ENCODE measurements around the gene COLEC12. TPM values are rescaled to one million over a fixed set of nuclear protein-coding genes. Genes with fewer than 3 reads are reported as not detected.
"Not testable (repeated sequence)": the region's sequence is repeated elsewhere in the genome, so short reads cannot be mapped to it uniquely, and the experiment has no call there.

COLEC12 gene
- total RNA-seq, 2 donors from 2014 or later, result 1.9 to 4.7 TPM

- no peak overlapping the region for H3K9ac ChIP-seq (ENCODE audit: low read depth in 2 of 2, low read length in 2 of 2)
- H3K27me3 ChIP-seq, result no peaks in the 10 kb centered on the region
- intact Hi-C loops (cut with DNase I), result no loop called here
- no peak for TF ChIP-seq CTCF (IDR thresholded peaks at IDR 0.05)
- no peak overlapping the region for H3K27ac ChIP-seq
- no peak for DNase-seq
- H3K36me3 ChIP-seq, result no peaks in the 10 kb centered on the region
- no peaks in the 10 kb centered on the region for H3K4me1 ChIP-seq
- no peak overlapping the region for H3K4me3 ChIP-seq
- H3K9me3 ChIP-seq, result no peaks in the 10 kb centered on the region
Measured at GRCh38 chr18:297936-298335, 202.6 kb downstream of the COLEC12 start.

DNA sequence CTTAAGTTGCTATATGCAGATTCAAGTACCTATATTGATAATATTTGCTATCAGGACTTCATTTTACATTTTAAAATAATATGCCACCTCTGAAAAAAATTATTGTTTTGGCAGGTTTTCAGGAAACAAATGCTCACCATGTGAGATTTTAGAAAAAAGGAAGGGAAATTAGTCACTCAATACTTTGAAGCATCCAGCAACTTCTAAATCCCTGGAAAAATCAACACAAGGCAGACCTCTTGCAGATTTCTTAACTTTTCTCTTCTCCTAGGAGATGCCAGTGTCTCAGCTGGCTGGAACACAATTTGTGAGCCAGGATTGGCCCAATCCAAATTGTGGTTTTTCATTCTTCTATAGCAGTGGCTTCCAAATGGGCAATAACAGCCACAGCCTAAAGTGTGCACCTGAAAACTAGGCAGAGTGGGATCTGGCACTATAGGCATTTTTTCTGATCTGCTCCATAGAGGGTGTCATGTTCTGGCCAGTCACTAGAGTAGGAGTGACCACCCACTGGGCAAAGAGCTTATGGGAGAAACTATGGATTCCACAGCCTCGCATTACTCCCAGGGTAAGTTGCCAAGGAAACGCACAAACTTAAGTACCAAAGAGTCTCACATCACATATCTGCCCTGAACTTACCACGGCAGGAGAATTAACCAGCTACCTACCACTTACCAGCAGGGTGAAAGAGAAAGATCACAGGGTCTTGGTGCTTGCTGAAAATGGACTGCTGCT, 204.6 kb downstream of the COLEC12 start:
- Histone ChIP-seq H3K9ac (ENCODE audit: low read depth in 2 of 2, low read length in 2 of 2) (no peak overlapping the region), H3K4me3 (no peak overlapping the region), H3K27ac (no peak overlapping the region), H3K4me1 (no peaks in the 10 kb centered on the region), H3K36me3 (no peaks in the 10 kb centered on the region), H3K9me3 (no peaks in the 10 kb centered on the region), H3K27me3 (no peaks in the 10 kb centered on the region)
- intact Hi-C loops (cut with DNase I), result no loop called here
- TF ChIP-seq CTCF (IDR thresholded peaks at IDR 0.05), result no peak
- DNase-seq, result no peak

DNA sequence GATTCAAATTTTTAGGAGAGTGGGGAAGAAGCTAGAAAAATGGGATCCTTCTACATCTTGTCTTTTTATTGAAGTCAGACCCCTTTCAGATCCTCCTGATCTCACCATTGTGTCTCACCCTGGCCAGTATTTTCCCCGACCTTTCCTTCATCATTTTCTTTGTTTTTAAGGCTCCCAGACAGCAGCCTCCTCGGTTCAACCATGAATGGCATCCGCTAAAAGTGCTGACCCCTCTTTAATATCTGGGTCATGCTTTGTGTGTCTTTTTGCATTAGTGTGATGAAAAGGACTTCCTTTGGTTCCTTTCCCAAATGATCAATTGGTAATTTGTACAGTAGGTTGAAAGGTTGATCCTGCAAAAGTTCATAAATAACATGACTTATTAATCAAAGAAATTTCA, 205.9 kb downstream of the COLEC12 start:
- H3K36me3 ChIP-seq, result no peaks in the 10 kb centered on the region
- H3K9me3 ChIP-seq, result no peaks in the 10 kb centered on the region
- no peak overlapping the region for H3K27ac ChIP-seq
- H3K4me3 ChIP-seq, result no peak overlapping the region
- no peak for DNase-seq
- H3K4me1 ChIP-seq, result no peaks in the 10 kb centered on the region
- intact Hi-C loops (cut with DNase I), result loop anchor here (5.0 kb wide), 1 partner anchor 318 kb away; no protein-coding TSS in a partner anchor
- no peak for TF ChIP-seq CTCF (IDR thresholded peaks at IDR 0.05)
- H3K27me3 ChIP-seq, result no peaks in the 10 kb centered on the region
- no peak overlapping the region for H3K9ac ChIP-seq (ENCODE audit: low read depth in 2 of 2, low read length in 2 of 2)

GRCh38 chr18:293536-293935, 207.0 kb downstream of the COLEC12 start:
- no peak for DNase-seq
- no peak for TF ChIP-seq CTCF (IDR thresholded peaks at IDR 0.05)
- Histone ChIP-seq H3K36me3 (no peaks in the 10 kb centered on the region), H3K27me3 (no peaks in the 10 kb centered on the region), H3K27ac (no peak overlapping the region), H3K4me3 (no peak overlapping the region), H3K9me3 (no peaks in the 10 kb centered on the region), H3K9ac (ENCODE audit: low read depth in 2 of 2, low read length in 2 of 2) (no peak overlapping the region), H3K4me1 (no peaks in the 10 kb centered on the region)
- intact Hi-C loops (cut with DNase I), result loop anchor here (5.0 kb wide), 1 partner anchor 319 kb away; no protein-coding TSS in a partner anchor

DNA sequence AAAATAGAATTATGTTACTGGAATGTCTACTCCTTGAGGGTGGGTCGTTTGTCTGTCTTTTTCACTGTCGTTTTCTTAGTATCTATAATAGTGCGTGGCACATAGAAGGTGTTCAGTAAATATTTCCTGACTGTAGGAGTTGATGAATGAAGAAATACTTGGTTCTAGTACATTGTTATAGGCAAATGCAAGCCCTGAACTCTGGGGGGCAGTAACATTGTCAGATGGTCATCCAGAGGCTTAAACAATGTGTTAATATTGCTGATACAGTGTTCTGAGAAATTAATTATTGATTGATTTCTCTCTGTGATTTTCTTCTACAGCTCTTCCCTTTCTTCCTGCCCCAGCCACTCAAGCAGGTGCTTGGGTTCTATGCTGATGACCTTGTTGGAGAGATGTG, 208.2 kb downstream of the COLEC12 start:
- H3K9ac ChIP-seq (ENCODE audit: low read depth in 2 of 2, low read length in 2 of 2), result no peak overlapping the region
- H3K27ac ChIP-seq, result no peak overlapping the region
- no peaks in the 10 kb centered on the region for H3K4me1 ChIP-seq
- no peak for DNase-seq
- H3K4me3 ChIP-seq, result no peak overlapping the region
- H3K36me3 ChIP-seq, result no peaks in the 10 kb centered on the region
- intact Hi-C loops (cut with DNase I), result loop anchor here (5.0 kb wide), 1 partner anchor 320 kb away; no protein-coding TSS in a partner anchor
- no peaks in the 10 kb centered on the region for H3K27me3 ChIP-seq
- no peak for TF ChIP-seq CTCF (IDR thresholded peaks at IDR 0.05)
- H3K9me3 ChIP-seq, result no peaks in the 10 kb centered on the region

GRCh38 chr18:289970-290369, 210.5 kb downstream of the COLEC12 start:
- H3K4me1 ChIP-seq; DNase-seq; H3K27me3 ChIP-seq; H3K27ac ChIP-seq; H3K9me3 ChIP-seq; H3K9ac ChIP-seq (ENCODE audit: low read depth in 2 of 2, low read length in 2 of 2); H3K36me3 ChIP-seq; H3K4me3 ChIP-seq: not testable (repeated sequence)
- intact Hi-C loops (cut with DNase I), result loop anchor here (5.0 kb wide), 1 partner anchor 322 kb away; no protein-coding TSS in a partner anchor

Data from colonic mucosa (tissue), 4 donors.